Measurements from ENCODE around the gene OTC.

Gene OTC

DNA sequence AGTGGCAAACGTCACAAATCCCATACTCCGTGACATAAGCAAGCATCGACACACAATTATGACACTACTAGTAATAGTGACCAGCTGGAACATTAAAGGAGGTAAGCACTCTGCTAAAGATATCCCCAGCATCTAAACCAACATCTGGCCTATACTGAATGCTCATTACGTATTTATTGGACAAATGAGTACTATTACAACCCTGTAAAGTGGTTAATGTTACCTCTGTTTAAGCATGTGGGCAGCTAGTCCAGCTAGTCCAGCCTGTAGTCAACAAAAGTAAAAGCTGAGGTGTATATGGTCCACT lies 24.7 kb upstream of the OTC start:
- H2BK5ac ChIP-seq (ENCODE audit: low read depth, low read length, poor library complexity): no peak overlapping the region
- no peak overlapping the region for H3K18ac ChIP-seq (ENCODE audit: low read length)
- H3K4me2 ChIP-seq (ENCODE audit: low read length): no peak overlapping the region
- no peak for DNase-seq
- no peaks in the 10 kb centered on the region for H3K79me2 ChIP-seq (ENCODE audit: control insufficient read depth, insufficient read depth, low read length, poor library complexity)
- no peaks in the 10 kb centered on the region for H3K4me1 ChIP-seq (ENCODE audit: control insufficient read depth in 1 of 2, insufficient read depth in 2 of 2, low read length in 2 of 2)
- H4K12ac ChIP-seq (ENCODE audit: low read depth, low read length): no peak overlapping the region
- no peak overlapping the region for H2BK120ac ChIP-seq (ENCODE audit: insufficient read depth, low read length, poor library complexity)
- H3K27ac ChIP-seq (ENCODE audit: low read depth, low read length): no peak overlapping the region
- H3K9me3 ChIP-seq (ENCODE audit: insufficient read depth, low read depth, low read length): no peaks in the 10 kb centered on the region
- H3K9ac ChIP-seq (ENCODE audit: low read length): no peak overlapping the region
- H3K79me1 ChIP-seq (ENCODE audit: low read length): peaks cover 1% of the 10 kb centered on the region
- no peak overlapping the region for H2BK12ac ChIP-seq (ENCODE audit: low read length)
- H4K91ac ChIP-seq (ENCODE audit: low read depth, low read length): no peak overlapping the region
- H3K4me3 ChIP-seq (ENCODE audit: low read depth, low read length): no peak overlapping the region
- H3K27me3 ChIP-seq (ENCODE audit: insufficient read depth, low read length): no peaks in the 10 kb centered on the region
- H3K23ac ChIP-seq (ENCODE audit: low read length): no peak overlapping the region
- no CpG with 5 or more reads among the region's 4 CpGs for WGBS (ENCODE audit: extremely low coverage, insufficient coverage, insufficient read length)
- H3K14ac ChIP-seq (ENCODE audit: low read length): no peak overlapping the region
- H2AFZ ChIP-seq (ENCODE audit: insufficient read depth, low read length, poor library complexity): no peak overlapping the region
- H3K36me3 ChIP-seq (ENCODE audit: control insufficient read depth in 1 of 2, insufficient read depth in 2 of 2, low read length in 2 of 2): no peaks in the 10 kb centered on the region
- H3K4ac ChIP-seq (ENCODE audit: low read depth, low read length): no peak overlapping the region
- H4K8ac ChIP-seq (ENCODE audit: low read depth, low read length): no peak overlapping the region
- no peak overlapping the region for H2AK5ac ChIP-seq (ENCODE audit: low read length)

DNA sequence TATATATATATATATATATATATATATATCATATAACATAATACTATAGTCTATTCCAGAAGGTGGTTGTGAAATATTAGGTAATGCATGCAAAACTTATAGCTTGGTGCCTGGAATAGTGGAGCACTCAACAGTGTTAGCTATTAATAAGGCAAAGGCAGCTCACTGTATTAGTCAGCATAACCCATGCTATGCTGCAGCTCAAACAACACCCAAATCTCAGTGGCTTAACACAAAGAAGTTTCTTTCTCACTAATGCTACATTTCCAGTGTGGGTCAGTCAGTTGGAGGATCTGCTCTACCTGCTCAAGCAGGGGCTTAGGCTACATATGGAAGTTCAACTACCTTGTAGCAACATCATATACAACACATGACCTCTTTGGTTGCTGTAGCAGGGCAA lies 19.9 kb upstream of the OTC start:
- Histone ChIP-seq H3K27ac (ENCODE audit: low read depth, low read length) (no peak overlapping the region), H3K79me1 (ENCODE audit: low read length) (no peaks in the 10 kb centered on the region), H3K4me3 (ENCODE audit: low read depth, low read length) (no peak overlapping the region), H3K4me2 (ENCODE audit: low read length) (no peak overlapping the region), H2AFZ (ENCODE audit: insufficient read depth, low read length, poor library complexity) (no peak overlapping the region), H3K9me3 (ENCODE audit: insufficient read depth, low read depth, low read length) (no peaks in the 10 kb centered on the region), H4K8ac (ENCODE audit: low read depth, low read length) (no peak overlapping the region), H3K27me3 (ENCODE audit: insufficient read depth, low read length) (no peaks in the 10 kb centered on the region), H4K12ac (ENCODE audit: low read depth, low read length) (no peak overlapping the region), H3K23ac (ENCODE audit: low read length) (no peak overlapping the region), H3K36me3 (ENCODE audit: control insufficient read depth in 1 of 2, insufficient read depth in 2 of 2, low read length in 2 of 2) (no peaks in the 10 kb centered on the region), H3K14ac (ENCODE audit: low read length) (no peak overlapping the region), H3K18ac (ENCODE audit: low read length) (no peak overlapping the region), H3K4me1 (ENCODE audit: control insufficient read depth in 1 of 2, insufficient read depth in 2 of 2, low read length in 2 of 2) (no peaks in the 10 kb centered on the region), H4K91ac (ENCODE audit: low read depth, low read length) (no peak overlapping the region), H3K9ac (ENCODE audit: low read length) (no peak overlapping the region), H3K79me2 (ENCODE audit: control insufficient read depth, insufficient read depth, low read length, poor library complexity) (no peaks in the 10 kb centered on the region), H3K4ac (ENCODE audit: low read depth, low read length) (no peak overlapping the region), H2BK120ac (ENCODE audit: insufficient read depth, low read length, poor library complexity) (no peak overlapping the region), H2BK5ac (ENCODE audit: low read depth, low read length, poor library complexity) (no peak overlapping the region), H2AK5ac (ENCODE audit: low read length) (no peak overlapping the region), H2BK12ac (ENCODE audit: low read length) (no peak overlapping the region)
- DNase-seq: no peak

DNA sequence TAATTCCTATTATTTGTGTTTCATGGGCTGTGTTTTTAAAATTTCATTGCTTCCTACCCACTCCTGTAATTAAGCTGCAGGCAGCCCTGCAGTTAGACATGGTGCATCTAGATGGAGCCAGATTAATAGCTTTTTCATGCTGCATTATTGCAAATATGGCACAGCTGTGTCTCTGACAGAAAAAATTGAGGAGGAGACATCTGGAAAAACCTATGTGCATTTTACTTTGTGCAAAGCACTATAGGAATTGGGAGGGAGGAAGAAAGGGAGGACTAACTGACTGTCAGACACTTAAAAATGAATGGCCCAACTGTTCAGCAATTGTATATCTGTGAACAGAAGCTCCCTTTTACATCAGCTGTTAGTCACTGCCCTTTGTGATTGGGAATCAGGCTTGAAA lies 17.0 kb upstream of the OTC start:
- Histone ChIP-seq H3K4me2 (ENCODE audit: low read length) (no peak overlapping the region), H2BK5ac (ENCODE audit: low read depth, low read length, poor library complexity) (no peak overlapping the region), H3K9me3 (ENCODE audit: insufficient read depth, low read depth, low read length) (no peaks in the 10 kb centered on the region), H3K79me1 (ENCODE audit: low read length) (no peaks in the 10 kb centered on the region), H2BK12ac (ENCODE audit: low read length) (no peak overlapping the region), H3K23ac (ENCODE audit: low read length) (no peak overlapping the region), H3K4me3 (ENCODE audit: low read depth, low read length) (no peak overlapping the region), H2AFZ (ENCODE audit: insufficient read depth, low read length, poor library complexity) (no peak overlapping the region), H3K27ac (ENCODE audit: low read depth, low read length) (no peak overlapping the region), H2BK120ac (ENCODE audit: insufficient read depth, low read length, poor library complexity) (no peak overlapping the region), H4K12ac (ENCODE audit: low read depth, low read length) (no peak overlapping the region), H2AK5ac (ENCODE audit: low read length) (no peak overlapping the region), H4K8ac (ENCODE audit: low read depth, low read length) (no peak overlapping the region), H3K9ac (ENCODE audit: low read length) (no peak overlapping the region), H3K4ac (ENCODE audit: low read depth, low read length) (no peak overlapping the region), H4K91ac (ENCODE audit: low read depth, low read length) (no peak overlapping the region), H3K4me1 (ENCODE audit: control insufficient read depth in 1 of 2, insufficient read depth in 2 of 2, low read length in 2 of 2) (no peaks in the 10 kb centered on the region), H3K79me2 (ENCODE audit: control insufficient read depth, insufficient read depth, low read length, poor library complexity) (no peaks in the 10 kb centered on the region), H3K27me3 (ENCODE audit: insufficient read depth, low read length) (no peaks in the 10 kb centered on the region), H3K36me3 (ENCODE audit: control insufficient read depth in 1 of 2, insufficient read depth in 2 of 2, low read length in 2 of 2) (no peaks in the 10 kb centered on the region), H3K18ac (ENCODE audit: low read length) (no peak overlapping the region), H3K14ac (ENCODE audit: low read length) (no peak overlapping the region)
- no peak for DNase-seq

DNA sequence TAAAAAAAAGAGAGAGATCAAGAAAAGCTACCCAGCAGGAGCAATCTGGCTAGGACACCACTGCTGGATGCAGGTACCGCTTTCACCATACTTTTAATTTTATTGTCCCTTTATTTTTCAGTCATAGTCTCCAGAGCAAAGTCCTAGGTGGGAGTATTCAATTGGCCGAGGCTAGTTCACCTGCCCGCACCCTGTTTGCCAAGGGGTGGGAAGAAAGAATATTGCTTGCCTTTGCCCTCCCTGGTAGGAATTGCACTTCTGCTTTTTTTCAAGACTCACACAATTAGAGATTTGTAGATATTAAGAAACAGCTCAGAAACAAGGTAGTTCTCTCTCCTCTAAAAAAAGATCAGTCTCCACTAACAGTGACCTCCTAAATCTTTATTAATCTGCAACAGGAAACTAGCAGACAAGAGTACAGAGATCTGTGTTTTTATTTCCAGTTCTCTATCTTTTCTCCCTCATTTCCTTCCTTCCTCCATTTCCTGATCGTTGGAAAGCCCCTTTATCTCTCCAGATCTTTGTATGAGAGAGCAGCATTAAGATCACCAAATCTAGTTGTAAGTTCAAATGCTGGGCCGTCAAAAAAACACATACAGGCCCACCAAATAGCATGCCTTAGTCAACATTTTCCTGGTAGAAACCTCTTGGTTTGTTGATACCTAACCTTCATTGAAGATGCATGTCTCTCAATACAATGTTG lies 15.7 kb upstream of the OTC start:
- no CpG with 5 or more reads among the region's 5 CpGs for WGBS (ENCODE audit: extremely low coverage, insufficient coverage, insufficient read length)
- no peak overlapping the region for H2BK12ac ChIP-seq (ENCODE audit: low read length)
- H3K79me1 ChIP-seq (ENCODE audit: low read length): no peaks in the 10 kb centered on the region

More for the DNA sequence above, 15.7 kb upstream of the OTC start:
- DNase-seq: no peak
- no peak overlapping the region for H3K4ac ChIP-seq (ENCODE audit: low read depth, low read length)
- no peaks in the 10 kb centered on the region for H3K79me2 ChIP-seq (ENCODE audit: control insufficient read depth, insufficient read depth, low read length, poor library complexity)
- H4K91ac ChIP-seq (ENCODE audit: low read depth, low read length): no peak overlapping the region
- no peak overlapping the region for H2AFZ ChIP-seq (ENCODE audit: insufficient read depth, low read length, poor library complexity)
- H4K12ac ChIP-seq (ENCODE audit: low read depth, low read length): no peak overlapping the region
- no peak overlapping the region for H3K4me3 ChIP-seq (ENCODE audit: low read depth, low read length)
- H3K9me3 ChIP-seq (ENCODE audit: insufficient read depth, low read depth, low read length): no peaks in the 10 kb centered on the region
- H3K4me2 ChIP-seq (ENCODE audit: low read length): no peak overlapping the region
- H3K14ac ChIP-seq (ENCODE audit: low read length): no peak overlapping the region
- H3K27ac ChIP-seq (ENCODE audit: low read depth, low read length): no peak overlapping the region
- H3K23ac ChIP-seq (ENCODE audit: low read length): no peak overlapping the region
- H3K27me3 ChIP-seq (ENCODE audit: insufficient read depth, low read length): no peaks in the 10 kb centered on the region
- no peak overlapping the region for H2BK5ac ChIP-seq (ENCODE audit: low read depth, low read length, poor library complexity)
- H4K8ac ChIP-seq (ENCODE audit: low read depth, low read length): no peak overlapping the region
- no peak overlapping the region for H2AK5ac ChIP-seq (ENCODE audit: low read length)
- H3K4me1 ChIP-seq (ENCODE audit: control insufficient read depth in 1 of 2, insufficient read depth in 2 of 2, low read length in 2 of 2): no peaks in the 10 kb centered on the region
- no peaks in the 10 kb centered on the region for H3K36me3 ChIP-seq (ENCODE audit: control insufficient read depth in 1 of 2, insufficient read depth in 2 of 2, low read length in 2 of 2)
- H3K9ac ChIP-seq (ENCODE audit: low read length): no peak overlapping the region
- H3K18ac ChIP-seq (ENCODE audit: low read length): no peak overlapping the region
- H2BK120ac ChIP-seq (ENCODE audit: insufficient read depth, low read length, poor library complexity): no peak overlapping the region

Measured in trophoblast cell (in vitro differentiated cells and primary cell).